ENCODE data around the gene RNF26.

GRCh38 chr11:119318240-119319135, 15.8 kb upstream of the RNF26 start:
- TF ChIP-seq EZH2 (IDR thresholded peaks at IDR 0.05) (no peak), POLR2AphosphoS5 (IDR thresholded peaks at IDR 0.05; ENCODE audit: borderline replicate concordance, low read depth, low read length) (no peak), FOXP2 (optimal IDR thresholded peaks at IDR 0.05; ENCODE audit: control extremely low read depth, extremely low read length, insufficient read depth) (no peak)

Data from SK-N-MC (cell line).